Mesenchymal stem cell (in vitro differentiated cells and primary cell): ENCODE measurements around the gene CCDC85A. TPM values are rescaled to one million over a fixed set of nuclear protein-coding genes. Genes with fewer than 3 reads are reported as not detected.

Experiments
- DNase-seq: peaks from one replicate; pipeline ENCODE4 v3.0.0-alpha.2; 2013
- H2AFZ ChIP-seq: one replicate; pipeline ENCODE4 v1.6.1; 2013; ENCODE audit warnings: low read depth, mild to moderate bottlenecking, control low read depth, inconsistent platforms, low read length, moderate library complexity
- H2AK5ac ChIP-seq: 2 replicates; pipeline ENCODE4 v1.6.1; 2013; ENCODE audit warnings: low read length, moderate library complexity, mild to moderate bottlenecking, inconsistent platforms; ENCODE audit not compliant: severe bottlenecking
- H2BK120ac ChIP-seq: one replicate; pipeline ENCODE4 v1.6.1; 2013; ENCODE audit warnings: low read depth, mild to moderate bottlenecking, inconsistent platforms, low read length, moderate library complexity
- H2BK12ac ChIP-seq, 2 experiments: one replicate each; pipeline ENCODE4 v1.6.1; 2013; ENCODE audit warnings: inconsistent platforms in 2 of 2, low read length in 2 of 2, mild to moderate bottlenecking in 2 of 2, moderate library complexity in 2 of 2, control low read depth in 1 of 2
- H2BK15ac ChIP-seq: one replicate; pipeline ENCODE4 v1.6.1; 2013; ENCODE audit warnings: mild to moderate bottlenecking, low read depth, inconsistent platforms; ENCODE audit not compliant: poor library complexity, severe bottlenecking
- H2BK5ac ChIP-seq: 2 replicates; pipeline ENCODE4 v1.6.1; 2013; ENCODE audit warnings: low read depth, mild to moderate bottlenecking, low read length, control low read depth, inconsistent platforms; ENCODE audit not compliant: poor library complexity, severe bottlenecking
- H3K14ac ChIP-seq, 2 experiments: one replicate each; pipeline ENCODE4 v1.6.1; 2013; ENCODE audit warnings: inconsistent platforms in 2 of 2, low read length in 2 of 2, control low read depth in 1 of 2, mild to moderate bottlenecking in 1 of 2, moderate library complexity in 1 of 2
- H3K18ac ChIP-seq, 2 experiments: one replicate each; pipeline ENCODE4 v1.6.1; 2013; ENCODE audit warnings: inconsistent platforms in 2 of 2, low read length in 2 of 2, control low read depth in 1 of 2, low read depth in 1 of 2, mild to moderate bottlenecking in 1 of 2
- H3K23ac ChIP-seq, 2 experiments: one replicate each; pipeline ENCODE4 v1.6.1; 2013; ENCODE audit warnings: inconsistent platforms in 2 of 2, low read length in 2 of 2, mild to moderate bottlenecking in 2 of 2, moderate library complexity in 2 of 2, control low read depth in 1 of 2
- H3K27ac ChIP-seq: 2 replicates; pipeline ENCODE4 v1.5.1; 2013; ENCODE audit warnings: mild to moderate bottlenecking, moderate library complexity, low read length, control low read depth, inconsistent platforms; ENCODE audit not compliant: poor library complexity, severe bottlenecking
- H3K27me3 ChIP-seq, 2 experiments: 2 replicates each; pipeline versions ENCODE4 v1.6.1 to v1.7.0; 2013; ENCODE audit warnings: low read length in 2 of 2, mild to moderate bottlenecking in 2 of 2, moderate library complexity in 2 of 2, control low read depth in 1 of 2, inconsistent platforms in 1 of 2; ENCODE audit not compliant: control insufficient read depth in 1 of 2, insufficient read depth in 1 of 2
- H3K36me3 ChIP-seq, 2 experiments: 2 replicates each; pipeline versions ENCODE4 v1.6.1 to v1.7.0; 2013; ENCODE audit warnings: low read length in 2 of 2, control low read depth in 1 of 2, inconsistent platforms in 1 of 2, low read depth in 1 of 2, mild to moderate bottlenecking in 1 of 2; ENCODE audit not compliant: insufficient read depth in 2 of 2, control insufficient read depth in 1 of 2
- H3K4ac ChIP-seq, 2 experiments: one replicate each; pipeline ENCODE4 v1.6.1; 2013; ENCODE audit warnings: inconsistent platforms in 2 of 2, low read length in 2 of 2, mild to moderate bottlenecking in 2 of 2, moderate library complexity in 2 of 2, control low read depth in 1 of 2, low read depth in 1 of 2
- H3K4me1 ChIP-seq: 2 replicates; pipeline ENCODE4 v1.6.1; 2013; ENCODE audit warnings: low read depth, low read length, control low read depth; ENCODE audit not compliant: control insufficient read depth, insufficient read depth
- H3K4me2 ChIP-seq: 2 replicates; pipeline ENCODE4 v1.6.1; 2013; ENCODE audit warnings: low read length, mild to moderate bottlenecking, inconsistent platforms; ENCODE audit not compliant: poor library complexity, severe bottlenecking
- H3K4me3 ChIP-seq, 2 experiments: 2 replicates each; pipeline versions ENCODE4 v1.5.1 to v1.7.0; 2013; ENCODE audit warnings: low read length in 2 of 2, mild to moderate bottlenecking in 2 of 2, control low read depth in 1 of 2, low read depth in 1 of 2; ENCODE audit not compliant: insufficient read depth in 1 of 2
- H3K79me1 ChIP-seq: replicated peaks from 2 replicates; pipeline ENCODE4 v1.6.1; 2013; ENCODE audit warnings: mild to moderate bottlenecking, control low read depth, low read length, inconsistent platforms; ENCODE audit not compliant: poor library complexity, severe bottlenecking
- H3K9ac ChIP-seq: 2 replicates; pipeline ENCODE4 v1.7.0; 2013; ENCODE audit warnings: mild to moderate bottlenecking, low read length, moderate library complexity
- H3K9me3 ChIP-seq: 2 replicates; pipeline ENCODE4 v1.7.0; 2013; ENCODE audit warnings: mild to moderate bottlenecking, low read length; ENCODE audit not compliant: control insufficient read depth
- H4K8ac ChIP-seq: one replicate; pipeline ENCODE4 v1.6.1; 2013; ENCODE audit warnings: inconsistent platforms, mild to moderate bottlenecking, low read length, moderate library complexity
- H4K91ac ChIP-seq: one replicate; pipeline ENCODE4 v1.6.1; 2013; ENCODE audit warnings: mild to moderate bottlenecking, low read length, inconsistent platforms
- WGBS: methylation state at CpG from one replicate; pipeline ENCODE4 v1.1.7; 2013; ENCODE audit warnings: mixed read lengths; 5-methylcytosine and 5-hydroxymethylcytosine counted together
- small RNA-seq: library from polyadenylated mRNA; stranded (forward); fragments of <200 nt; extraction: miRNeasy Mini kit (QIAGEN cat#:217004); gene quantifications from one replicate; pipeline ENCODE3, GENCODE V24; 2013; ENCODE audit warnings: low read depth

Gene CCDC85A

GRCh38 chr2:56390644-56391043, 206.9 kb downstream of the CCDC85A start:
- H3K4me2 ChIP-seq = no peak overlapping the region
- no peak overlapping the region for H3K14ac ChIP-seq
- 100% methylated on average over 1 of the region's 2 CpGs for WGBS
- H3K23ac ChIP-seq = no peak overlapping the region
- H2AK5ac ChIP-seq = no peak overlapping the region
- H3K27me3 ChIP-seq = no peaks in the 10 kb centered on the region
- H3K18ac ChIP-seq = no peak overlapping the region
- no peak overlapping the region for H2BK15ac ChIP-seq
- no peak overlapping the region for H4K91ac ChIP-seq
- no peak overlapping the region for H3K4me3 ChIP-seq
- no peak for DNase-seq
- H3K4ac ChIP-seq = no peak overlapping the region
- H3K9ac ChIP-seq = no peak overlapping the region
- no peaks in the 10 kb centered on the region for H3K4me1 ChIP-seq
- no peak overlapping the region for H2BK5ac ChIP-seq
- H3K79me1 ChIP-seq = no peaks in the 10 kb centered on the region
- no peaks in the 10 kb centered on the region for H3K36me3 ChIP-seq
- no peaks in the 10 kb centered on the region for H3K9me3 ChIP-seq
- H4K8ac ChIP-seq = no peak overlapping the region
- H2BK12ac ChIP-seq = no peak overlapping the region
- H2BK120ac ChIP-seq = no peak overlapping the region
- H2AFZ ChIP-seq = no peak overlapping the region
- no peak overlapping the region for H3K27ac ChIP-seq

- no peaks in the 10 kb centered on the region for H3K36me3 ChIP-seq
- H2AFZ ChIP-seq = no peak overlapping the region
- H2BK120ac ChIP-seq = no peak overlapping the region
- H3K27ac ChIP-seq = no peak overlapping the region
- no peaks in the 10 kb centered on the region for H3K27me3 ChIP-seq
- no peak overlapping the region for H4K8ac ChIP-seq
- no peak overlapping the region for H2BK5ac ChIP-seq
- H3K4me2 ChIP-seq = no peak overlapping the region
- no peak overlapping the region for H2BK12ac ChIP-seq
- H4K91ac ChIP-seq = no peak overlapping the region
- H2AK5ac ChIP-seq = no peak overlapping the region
- no CpG with 5 or more reads among the region's 1 CpG for WGBS
- H3K23ac ChIP-seq = no peak overlapping the region
- H3K79me1 ChIP-seq = no peaks in the 10 kb centered on the region
- peak; percentile 18 for DNase-seq
- no peaks in the 10 kb centered on the region for H3K4me1 ChIP-seq
- H3K14ac ChIP-seq = no peak overlapping the region
- no peak overlapping the region for H3K18ac ChIP-seq
- H3K9ac ChIP-seq = no peak overlapping the region
- H3K4me3 ChIP-seq = no peak overlapping the region
- no peaks in the 10 kb centered on the region for H3K9me3 ChIP-seq
- H2BK15ac ChIP-seq = no peak overlapping the region
- H3K4ac ChIP-seq = no peak overlapping the region
Measured at GRCh38 chr2:56410140-56410539, 226.3 kb downstream of the CCDC85A start.

- H2BK15ac ChIP-seq = no peak overlapping the region
- no peak overlapping the region for H4K91ac ChIP-seq
- no peak overlapping the region for H2BK12ac ChIP-seq
- no peak overlapping the region for H4K8ac ChIP-seq
- H3K14ac ChIP-seq = no peak overlapping the region
- no peak overlapping the region for H2AK5ac ChIP-seq
- H2BK120ac ChIP-seq = no peak overlapping the region
- no peak overlapping the region for H3K9ac ChIP-seq
- H2BK5ac ChIP-seq = no peak overlapping the region
- peaks cover 3% of the 10 kb centered on the region for H3K9me3 ChIP-seq
- H2AFZ ChIP-seq = no peak overlapping the region
- no peak overlapping the region for H3K27ac ChIP-seq
- H3K27me3 ChIP-seq = no peaks in the 10 kb centered on the region
- no peak overlapping the region for H3K4ac ChIP-seq
- no peaks in the 10 kb centered on the region for H3K36me3 ChIP-seq
- no peak overlapping the region for H3K23ac ChIP-seq
- H3K4me1 ChIP-seq = no peaks in the 10 kb centered on the region
- H3K79me1 ChIP-seq = no peaks in the 10 kb centered on the region
- no peak overlapping the region for H3K4me3 ChIP-seq
- WGBS = no CpG with 5 or more reads among the region's 1 CpG
- no peak overlapping the region for H3K18ac ChIP-seq
- H3K4me2 ChIP-seq = no peak overlapping the region
- no peak for DNase-seq
Measured at GRCh38 chr2:56416500-56417176, 232.8 kb downstream of the CCDC85A start.

Small RNA genes within 50 kb of the gene (small RNA-seq; reads per million reads assigned to genes)
- gene RNA5SP93 = not detected
